Upper lobe of left lung (tissue), 4 donors: ENCODE results near the gene FBRSL1.

Experiments used
- POLR2AphosphoS5 ChIP-seq, 2 donors: sonication (generic); formaldehyde crosslinking; IDR thresholded peaks; one replicate each; pipeline ENCODE4 v1.5.1; 2017; ENCODE audit warnings: antibody characterized with exemption in 2 of 2
- TF ChIP-seq, protein P1 (sequence below), 6 experiments: fragments of 450-650 bp in 4 of 6; fragments of 200-600 bp in 2 of 6; sonication (generic) in 2 of 6; IDR thresholded peaks; one replicate each; pipeline ENCODE4 v1.5.1; 2016 to 2019; ENCODE audit warnings: antibody characterized with exemption in 6 of 6

DNA sequence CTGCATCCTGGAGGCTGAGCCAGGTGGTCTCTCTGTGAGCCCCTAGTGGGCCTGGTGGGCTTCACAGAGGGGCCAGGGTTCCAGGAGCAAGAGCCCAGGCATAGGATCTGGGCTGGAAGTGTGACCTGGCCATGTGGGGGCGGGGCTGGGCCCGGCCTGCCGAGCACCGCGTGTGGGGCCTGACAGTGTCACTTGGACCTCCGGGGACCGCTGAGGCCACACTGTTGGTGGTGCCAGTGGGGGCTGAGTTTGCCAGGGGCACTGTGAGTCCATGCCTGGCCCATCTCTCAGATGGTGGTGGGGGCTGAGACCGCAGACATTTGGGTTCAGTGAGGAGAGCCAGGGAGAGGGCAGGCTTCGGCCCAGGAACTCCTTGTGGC is 5.2 kb downstream of the FBRSL1 start:
- TF ChIP-seq, protein P1, sequence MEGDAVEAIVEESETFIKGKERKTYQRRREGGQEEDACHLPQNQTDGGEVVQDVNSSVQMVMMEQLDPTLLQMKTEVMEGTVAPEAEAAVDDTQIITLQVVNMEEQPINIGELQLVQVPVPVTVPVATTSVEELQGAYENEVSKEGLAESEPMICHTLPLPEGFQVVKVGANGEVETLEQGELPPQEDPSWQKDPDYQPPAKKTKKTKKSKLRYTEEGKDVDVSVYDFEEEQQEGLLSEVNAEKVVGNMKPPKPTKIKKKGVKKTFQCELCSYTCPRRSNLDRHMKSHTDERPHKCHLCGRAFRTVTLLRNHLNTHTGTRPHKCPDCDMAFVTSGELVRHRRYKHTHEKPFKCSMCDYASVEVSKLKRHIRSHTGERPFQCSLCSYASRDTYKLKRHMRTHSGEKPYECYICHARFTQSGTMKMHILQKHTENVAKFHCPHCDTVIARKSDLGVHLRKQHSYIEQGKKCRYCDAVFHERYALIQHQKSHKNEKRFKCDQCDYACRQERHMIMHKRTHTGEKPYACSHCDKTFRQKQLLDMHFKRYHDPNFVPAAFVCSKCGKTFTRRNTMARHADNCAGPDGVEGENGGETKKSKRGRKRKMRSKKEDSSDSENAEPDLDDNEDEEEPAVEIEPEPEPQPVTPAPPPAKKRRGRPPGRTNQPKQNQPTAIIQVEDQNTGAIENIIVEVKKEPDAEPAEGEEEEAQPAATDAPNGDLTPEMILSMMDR (IDR thresholded peaks at IDR 0.05), result no peak
- TF ChIP-seq POLR2AphosphoS5 (IDR thresholded peaks at IDR 0.05), result no peak
